AML-193 (cell line): ENCODE results near the gene AMIGO2.

ENCODE experiments used
- DNase-seq, 2 experiments: peaks; one replicate each; lab custom pipeline; 2025; lab: John Stamatoyannopoulos, UW

The AMIGO2 gene

DNA sequence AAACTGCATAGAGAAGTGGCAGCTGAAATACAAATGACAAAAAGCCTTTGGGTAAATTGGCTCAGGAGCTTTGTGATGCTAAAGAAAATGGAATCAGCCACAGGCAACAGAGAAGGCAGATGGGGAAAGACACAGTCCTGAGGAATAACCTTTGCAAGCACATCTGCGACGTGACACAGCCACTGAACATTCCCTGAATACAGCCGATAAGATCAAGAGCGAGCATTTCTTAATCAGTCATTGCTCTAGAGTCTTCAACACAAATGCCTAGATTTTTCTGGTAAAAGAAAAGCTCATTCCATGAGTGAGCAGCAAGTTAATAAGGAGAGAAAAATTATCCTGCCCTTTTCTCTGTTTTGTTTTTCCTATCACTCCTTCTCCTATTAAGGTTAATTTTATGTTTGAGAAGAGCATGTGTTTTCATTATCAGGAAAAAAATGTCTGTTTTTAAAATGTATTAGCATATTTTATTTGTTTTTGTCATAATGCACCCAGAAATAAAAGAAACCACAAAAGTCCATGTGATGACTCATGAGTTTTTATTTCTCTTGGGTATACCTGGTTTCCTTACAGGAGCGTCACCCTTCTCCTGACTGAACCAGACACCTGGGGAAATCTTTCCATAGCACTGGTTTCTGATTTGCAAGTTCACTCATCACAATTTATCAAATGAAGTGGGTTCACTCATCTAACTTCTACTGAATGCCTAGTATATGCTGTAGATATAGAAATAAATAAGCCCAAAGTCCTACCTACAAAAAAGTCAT lies 45.8 kb downstream of the AMIGO2 start:
- DNase-seq: no peak

DNA sequence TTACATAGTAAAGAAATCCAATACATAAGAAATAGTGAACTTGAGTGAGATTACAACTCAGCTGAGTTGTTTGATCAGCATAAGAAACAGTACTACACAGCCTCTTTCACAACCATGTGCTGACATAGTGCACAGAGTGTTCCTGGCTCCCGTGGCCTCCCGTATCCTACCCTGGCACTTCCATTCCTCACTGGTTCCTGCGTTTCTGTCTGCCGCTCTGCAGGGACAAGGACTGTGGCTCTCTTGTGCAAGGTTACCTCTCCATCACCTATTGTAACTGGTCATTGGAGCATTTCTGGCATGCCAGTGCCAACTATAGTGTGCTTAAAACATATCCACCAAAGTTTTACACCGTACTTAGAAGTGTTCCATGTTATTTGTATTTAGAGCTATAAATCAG lies 46.7 kb downstream of the AMIGO2 start:
- DNase-seq: no peak

DNA sequence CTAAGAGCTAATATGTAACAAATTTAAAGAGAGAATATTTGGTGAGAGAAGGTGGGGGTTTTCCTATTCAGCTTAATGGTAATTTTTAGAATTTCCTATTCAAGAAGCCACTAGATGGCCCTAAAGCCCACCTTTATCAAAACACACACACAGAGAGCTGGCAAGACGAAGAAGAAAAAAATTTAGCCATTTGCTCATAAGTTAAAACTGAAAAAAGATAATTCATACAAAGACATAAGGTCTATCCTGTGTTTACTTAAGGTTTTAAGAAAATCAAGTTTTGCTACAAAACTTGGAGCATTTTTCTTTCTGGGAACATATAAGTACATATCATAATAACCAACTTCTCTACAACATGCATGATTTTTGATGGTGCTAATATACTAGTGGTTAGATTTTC lies 47.1 kb downstream of the AMIGO2 start:
- peak; percentile 40 to 53 for DNase-seq

DNA sequence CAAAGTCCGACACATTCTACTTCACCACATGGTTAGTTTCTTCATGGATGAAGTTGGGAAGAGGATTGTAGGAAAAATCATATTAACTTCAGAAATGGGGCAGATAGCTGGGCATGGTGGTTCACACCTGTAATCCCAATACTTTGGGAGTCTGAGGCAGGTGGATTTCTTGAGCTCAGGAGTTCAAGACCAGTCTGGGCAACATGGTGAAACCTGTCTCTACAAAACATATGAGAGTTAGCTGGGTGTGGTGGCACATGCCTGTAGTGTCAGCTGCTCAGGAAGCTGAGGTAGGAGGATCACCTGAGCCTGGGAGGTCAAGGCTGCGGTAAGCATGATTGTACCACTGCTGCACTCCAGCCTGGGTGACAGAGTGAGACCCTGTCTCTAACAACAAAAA lies 49.9 kb downstream of the AMIGO2 start:
- DNase-seq: no peak

DNA sequence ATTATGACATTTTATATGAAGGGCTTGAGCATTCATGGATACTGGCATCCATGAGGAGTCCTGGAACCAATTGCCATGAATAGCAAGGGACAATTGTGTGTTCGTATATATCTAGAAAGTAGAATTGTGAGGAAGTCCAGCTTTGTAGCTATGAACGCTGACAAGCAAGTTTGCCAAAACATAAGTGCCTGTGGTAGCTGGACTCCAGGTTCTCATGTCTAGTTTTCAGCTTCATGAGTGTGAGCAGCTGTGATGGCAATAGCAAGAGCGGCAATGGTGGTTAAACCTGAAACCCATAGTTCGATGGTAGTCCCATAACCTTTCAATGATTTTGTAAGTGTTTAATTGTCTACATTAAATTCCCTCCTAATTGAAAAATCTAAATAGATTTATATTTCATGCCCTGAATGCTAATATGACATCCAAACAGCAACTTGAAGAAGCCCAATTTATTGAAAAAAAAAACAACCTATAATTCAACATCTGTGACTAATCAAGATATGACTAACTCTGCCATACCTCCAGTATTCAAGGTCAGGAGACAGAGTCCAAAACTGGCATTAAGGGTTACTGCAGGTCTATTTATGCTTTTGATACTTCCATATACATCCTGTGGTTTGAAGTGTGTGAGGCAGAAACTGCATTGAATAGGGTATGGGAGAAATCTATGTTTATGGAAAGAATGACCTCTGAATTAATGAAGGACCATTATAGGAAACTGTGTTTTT lies 50.6 kb downstream of the AMIGO2 start:
- DNase-seq: no peak

DNA sequence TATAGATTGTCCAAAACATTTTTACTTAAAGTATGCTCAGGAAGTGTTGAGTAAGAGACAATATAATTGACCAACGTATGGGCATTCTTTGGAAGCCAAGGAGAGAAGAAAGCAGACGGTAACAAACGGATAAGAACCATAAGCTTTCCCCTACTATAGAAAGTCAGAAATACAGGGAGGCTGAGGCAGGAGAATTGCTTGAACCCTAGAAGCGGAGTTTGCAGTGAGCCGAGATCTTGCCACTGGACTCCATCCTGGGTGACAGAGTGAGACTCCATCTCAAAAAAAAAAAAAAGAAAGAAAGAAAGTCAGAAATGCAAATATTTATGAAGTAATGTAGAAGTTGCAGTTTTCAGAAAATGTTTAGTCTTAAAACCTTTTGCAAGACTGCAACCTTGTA lies 51.6 kb downstream of the AMIGO2 start:
- no peak for DNase-seq
